Measurements from ENCODE around the gene C17orf113. TPM values are rescaled to one million over a fixed set of nuclear protein-coding genes. Genes with fewer than 3 reads are reported as not detected.
"Not testable (repeated sequence)": the region's sequence is repeated elsewhere in the genome, so short reads cannot be mapped to it uniquely, and the experiment has no call there.

Gene C17orf113
- total RNA-seq, 4 donors from 2014 or later = 0.37 to 4.1 (median 3.7) TPM; not detected in 1

GRCh38 chr17:42023524-42024349 is 26.7 kb downstream of the C17orf113 start:
- peak overlapping the region; percentile 57 to 77 (median 69) for H3K27ac ChIP-seq
- no peaks in the 10 kb centered on the region for H3K9me3 ChIP-seq
- intact Hi-C loops (cut with DNase I; ENCODE audit: low total_unique reads) (no loop called here), in situ Hi-C loops (cut with MboI; ENCODE audit: low pct_ligation_motif_present in 1 of 4, low pct_unique_long_range_greater_than_20kb in 1 of 4, low sequenced_read_pairs in 3 of 4) (loop anchor here in 1 of 4 donors (5.0 kb wide), 1 partner anchor 89 kb away; the partner anchor contains the start of gene DHX58)
- H3K4me3 ChIP-seq = no peak overlapping the region
- DNase-seq = no peak
- 88% methylated on average over 15 of the region's 15 CpGs; no CpG with 5 or more reads in 1 of the 2 donors for whole genome bisulfite sequencing, 2 donors (ENCODE audit: low coverage in 1 of 2)
- H3K4me1 ChIP-seq = peaks cover 13 to 35% (median 24%) of the 10 kb centered on the region in 4 donors
- H3K27me3 ChIP-seq = no peaks in the 10 kb centered on the region
- H3K36me3 ChIP-seq = peaks cover 0 to 17% (median 2%) of the 10 kb centered on the region in 4 donors
- TF ChIP-seq EP300 (IDR thresholded peaks at IDR 0.05; ENCODE audit: low read depth) (no peak), POLR2A (IDR thresholded peaks at IDR 0.05) (no peak), POLR2AphosphoS5 (IDR thresholded peaks at IDR 0.05) (no peak), CTCF (IDR thresholded peaks at IDR 0.05) (no peak)

GRCh38 chr17:42020845-42021244 is 29.6 kb downstream of the C17orf113 start:
- Histone ChIP-seq H3K4me3 (peak overlapping the region in 3 of 4 donors; percentile 89 to 97 (median 95)), H3K4me1 (peaks cover 23 to 49% (median 38%) of the 10 kb centered on the region in 4 donors), H3K27ac (peak overlapping the region in 3 of 4 donors; percentile 87 to 94 (median 92)), H3K36me3 (peaks cover 0 to 17% (median 2%) of the 10 kb centered on the region in 4 donors)
- H3K27me3 ChIP-seq; intact Hi-C loops (cut with DNase I; ENCODE audit: low total_unique reads); DNase-seq; H3K9me3 ChIP-seq: not testable (repeated sequence)
- in situ Hi-C loops (cut with MboI; ENCODE audit: low pct_ligation_motif_present in 1 of 4, low pct_unique_long_range_greater_than_20kb in 1 of 4, low sequenced_read_pairs in 3 of 4) = loop anchor here in 1 of 4 donors (5.0 kb wide), 1 partner anchor 91 kb away; the partner anchor contains the start of gene DHX58
- 58 to 83% methylated on average over 1 to 8 of the region's 8 CpGs for WGBS, 2 donors (ENCODE audit: low coverage in 1 of 2)

DNA sequence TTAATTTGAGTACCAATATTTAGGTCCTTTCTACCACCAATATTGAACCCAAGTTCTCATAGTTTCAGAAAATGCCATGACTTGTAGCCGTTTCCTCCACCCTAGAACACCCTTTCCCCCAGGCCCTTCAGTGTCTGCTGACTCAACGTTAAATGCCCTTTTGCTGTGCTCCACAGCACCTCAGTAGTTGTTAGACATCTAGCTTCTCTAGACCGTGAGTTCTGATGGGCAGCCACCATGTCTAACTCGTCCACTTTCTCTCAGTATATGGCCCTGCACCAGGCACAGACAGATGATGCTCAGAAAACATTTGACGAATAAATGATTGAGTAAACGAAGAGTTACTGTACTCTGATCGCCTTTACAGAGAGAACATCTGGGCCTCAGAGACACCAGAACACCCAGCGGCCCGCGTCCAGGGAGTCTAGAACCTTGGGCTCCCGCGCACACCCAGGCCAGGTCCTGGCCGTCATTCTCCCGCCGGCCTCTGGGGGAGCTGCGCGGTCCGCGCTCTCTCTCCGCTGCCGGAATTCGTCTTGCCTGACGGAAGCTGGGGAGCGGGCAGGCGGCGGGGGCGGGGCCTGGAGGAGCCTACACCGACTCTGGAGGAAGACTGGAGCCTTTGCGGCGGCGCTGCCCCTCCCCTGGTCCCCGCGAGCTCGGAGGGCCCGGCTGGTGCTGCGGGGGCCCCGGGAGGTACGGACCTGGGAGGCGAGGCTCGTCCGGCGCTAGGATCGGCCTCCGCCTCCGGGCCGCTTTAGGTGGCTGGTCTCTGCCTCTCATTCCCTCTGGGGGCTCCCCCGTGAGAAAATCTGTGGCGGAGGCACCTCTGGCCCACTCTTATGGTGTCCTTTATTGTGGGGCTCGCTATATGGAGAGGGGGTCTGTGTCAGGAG is 30.6 kb downstream of the C17orf113 start, which contains the start of gene NKIRAS2:
TSS of gene NKIRAS2 (plus strand) at position 582 of the 896 bp plus-strand sequence. CDS start 1,488 bp downstream, outside the sequence.
- in situ Hi-C loops (cut with MboI; ENCODE audit: low pct_ligation_motif_present in 1 of 4, low pct_unique_long_range_greater_than_20kb in 1 of 4, low sequenced_read_pairs in 3 of 4) (loop anchor here in 1 of 4 donors (5.0 kb wide), 1 partner anchor 93 kb away; the partner anchor contains the start of gene DHX58), intact Hi-C loops (cut with DNase I; ENCODE audit: low total_unique reads) (loop anchor here (10.0 kb wide), 1 partner anchor 55 kb away; the partner anchor contains the start of gene CNP)
- Histone ChIP-seq H3K27me3 (no peaks in the 10 kb centered on the region), H3K27ac (peak within 1 kb of the TSS; percentile 85 to 94 (median 90)), H3K4me3 (peak within 1 kb of the TSS; percentile 85 to 97 (median 92)), H3K36me3 (peaks cover 0 to 17% (median 2%) of the 10 kb centered on the region in 4 donors), H3K4me1 (peaks cover 28 to 53% (median 43%) of the 10 kb centered on the region in 4 donors), H3K9me3 (no peaks in the 10 kb centered on the region)
- 6% methylated on average over 48 of the region's 49 CpGs; no CpG with 5 or more reads in 1 of the 2 donors for WGBS, 2 donors (ENCODE audit: low coverage in 1 of 2)
- TF ChIP-seq EP300 (IDR thresholded peaks at IDR 0.05; ENCODE audit: low read depth) = no peak
- peak; percentile 55 to 80 (median 76) for TF ChIP-seq POLR2AphosphoS5 (IDR thresholded peaks at IDR 0.05)
- TF ChIP-seq CTCF (IDR thresholded peaks at IDR 0.05) = peak; percentile 92 to 95 (median 95)
- TF ChIP-seq POLR2A (IDR thresholded peaks at IDR 0.05) = peak; percentile 71
- peak; percentile 96 for DNase-seq

DNA sequence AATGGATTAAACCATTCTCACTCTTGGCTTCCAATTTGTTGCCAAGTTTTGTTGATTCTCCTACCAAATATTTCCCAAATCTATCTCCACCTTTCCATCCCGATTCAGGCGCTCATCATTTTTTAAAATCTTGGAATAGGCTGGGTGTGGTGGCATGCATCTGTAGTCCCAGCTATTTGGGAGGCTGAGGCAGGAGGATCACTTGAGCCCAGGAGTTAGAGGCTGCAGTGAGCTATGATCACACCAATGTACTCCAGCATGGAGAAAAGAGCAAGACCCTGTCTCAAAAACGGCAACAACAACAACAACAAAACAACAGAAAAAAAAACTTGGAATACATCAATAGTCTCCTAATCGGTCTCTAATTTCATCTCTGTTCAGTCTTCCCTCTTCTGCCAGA is 31.4 kb downstream of the C17orf113 start:
- Histone ChIP-seq H3K4me1 (peaks cover 28 to 53% (median 40%) of the 10 kb centered on the region in 4 donors), H3K27ac (no peak overlapping the region), H3K4me3 (no peak overlapping the region), H3K9me3 (no peaks in the 10 kb centered on the region), H3K27me3 (no peaks in the 10 kb centered on the region), H3K36me3 (peaks cover 0 to 17% (median 1%) of the 10 kb centered on the region in 4 donors)
- intact Hi-C loops (cut with DNase I; ENCODE audit: low total_unique reads) (loop anchor here (10.0 kb wide), 1 partner anchor 54 kb away; the partner anchor contains the start of gene CNP), in situ Hi-C loops (cut with MboI; ENCODE audit: low pct_ligation_motif_present in 1 of 4, low pct_unique_long_range_greater_than_20kb in 1 of 4, low sequenced_read_pairs in 3 of 4) (no loop called here)
- 89 to 93% methylated on average over 4 of the region's 4 CpGs for WGBS, 2 donors (ENCODE audit: low coverage in 1 of 2)
- TF ChIP-seq EP300 (IDR thresholded peaks at IDR 0.05; ENCODE audit: low read depth) = no peak
- no peak for TF ChIP-seq POLR2AphosphoS5 (IDR thresholded peaks at IDR 0.05)
- no peak for TF ChIP-seq CTCF (IDR thresholded peaks at IDR 0.05)
- no peak for TF ChIP-seq POLR2A (IDR thresholded peaks at IDR 0.05)
- DNase-seq = no peak
